K562 (cell line): ENCODE data around the gene CPLANE2. TPM values are rescaled to one million over a fixed set of nuclear protein-coding genes. Genes with fewer than 3 reads are reported as not detected.

ENCODE experiments used
- ATAC-seq: fragments of 200-7000 bp; cut with Tn5 transposase; 3 replicates; pipeline ENCODE4 v1.9.1; 2020; ENCODE audit warnings: moderate library complexity
- BruUV-seq: library from RNA; stranded (reverse); fragments of 400-500 nt; replicated peaks from 2 replicates; lab custom pipeline; 2021; lab: Mats Ljungman, UMichigan
- CTCF ChIA-PET: fragments of 300-600 bp; formaldehyde crosslinking; extraction: SDS; loops from one replicate; lab custom pipeline; 2021; ENCODE audit warnings: low intra/inter-chr PET ratio; lab: Yijun Ruan, JAX
- POLR2A ChIA-PET: fragments of 300-600, 350-650 bp; sonication (Branson Sonifier 250); formaldehyde crosslinking; extraction: SDS; loops from one replicate; lab custom pipeline; 2021; ENCODE audit warnings: antibody characterized with exemption, inconsistent platforms; lab: Yijun Ruan, JAX
- DNase-seq, 4 experiments: peaks; one replicate each; pipeline versions ENCODE4 v3.0.0 to v3.0.0-alpha.2; 2011 to 2018; ENCODE audit warnings: low spot score in 3 of 4, mixed read lengths in 3 of 4; ENCODE audit errors: extremely low read depth in 1 of 4
- FAIRE-seq: peaks from 2 replicates; lab custom pipeline; 2011; peaks lifted over from hg19 to GRCh38; lab: Jason Lieb, UNC
- H2AFZ ChIP-seq: 2 replicates; pipeline ENCODE4 v1.6.0; 2011; ENCODE audit warnings: low read depth, low read length, control low read depth, inconsistent platforms
- H3K27ac ChIP-seq: fragments of 200-600 bp; 3 replicates; pipeline ENCODE4 v1.8.0; 2011; ENCODE audit warnings: low read depth, mild to moderate bottlenecking, control low read depth, inconsistent platforms, low read length, moderate library complexity, mixed read lengths; ENCODE audit errors: extremely low read depth
- H3K27me3 ChIP-seq, 2 experiments: fragments of 300-600 bp in 1 of 2; 2 replicates in 1 of 2; 3 replicates in 1 of 2; pipeline versions ENCODE4 v1.6.0 to v1.8.0; 2011; ENCODE audit warnings: inconsistent platforms in 2 of 2, low read length in 2 of 2, mild to moderate bottlenecking in 1 of 2, mixed read lengths in 1 of 2, moderate library complexity in 1 of 2; ENCODE audit not compliant: control insufficient read depth in 2 of 2, insufficient read depth in 2 of 2
- H3K36me3 ChIP-seq: fragments of 300-600 bp; 3 replicates; pipeline ENCODE4 v1.8.0; 2011; ENCODE audit warnings: mild to moderate bottlenecking, low read length, inconsistent platforms; ENCODE audit not compliant: control insufficient read depth, insufficient read depth
- H3K4me1 ChIP-seq, 2 experiments: fragments of 200-600 bp in 1 of 2; replicated peaks in 1 of 2; 2 replicates in 1 of 2; 3 replicates in 1 of 2; pipeline versions ENCODE4 v1.5.1 to v1.8.0; 2011; ENCODE audit warnings: inconsistent platforms in 2 of 2, low read length in 2 of 2, mild to moderate bottlenecking in 1 of 2, mixed read lengths in 1 of 2, moderate library complexity in 1 of 2; ENCODE audit not compliant: control insufficient read depth in 2 of 2, insufficient read depth in 2 of 2
- H3K4me2 ChIP-seq: 2 replicates; pipeline ENCODE4 v1.6.1; 2011; ENCODE audit warnings: low read length, control low read depth, inconsistent platforms, mixed read lengths; ENCODE audit not compliant: insufficient read depth
- H3K4me3 ChIP-seq: fragments of 200-600 bp; sonication (generic), shearing (Covaris generic); 2 replicates; pipeline ENCODE4 v1.5.1; 2016; ENCODE audit warnings: control low read depth, inconsistent platforms
- H3K79me2 ChIP-seq: fragments of 200-600 bp; 3 replicates; pipeline ENCODE4 v1.8.0; 2011; ENCODE audit warnings: low read length, inconsistent platforms; ENCODE audit not compliant: control insufficient read depth, insufficient read depth
- H3K9ac ChIP-seq, 2 experiments: 2 replicates each; pipeline versions ENCODE4 v1.6.0 to v1.6.1; 2011; ENCODE audit warnings: low read depth in 2 of 2, low read length in 2 of 2, control low read depth in 1 of 2, inconsistent platforms in 1 of 2, mild to moderate bottlenecking in 1 of 2, mixed read lengths in 1 of 2; ENCODE audit not compliant: insufficient read depth in 1 of 2
- H3K9me1 ChIP-seq: one replicate; pipeline ENCODE4 v1.6.0; 2011; ENCODE audit warnings: inconsistent platforms, mild to moderate bottlenecking, low read length, moderate library complexity; ENCODE audit not compliant: control insufficient read depth, insufficient read depth
- H3K9me3 ChIP-seq: replicated peaks from 2 replicates; pipeline ENCODE4 v1.5.1; 2011; ENCODE audit warnings: low read depth, low read length, inconsistent platforms; ENCODE audit not compliant: control insufficient read depth, insufficient read depth
- H4K20me1 ChIP-seq: replicated peaks from 2 replicates; pipeline ENCODE4 v1.6.1; 2011; ENCODE audit warnings: low read length, inconsistent platforms, mixed read lengths; ENCODE audit not compliant: control insufficient read depth, insufficient read depth
- BRD9 ChIP-seq: fragments of 450-650 bp; IDR thresholded peaks from 2 replicates; pipeline ENCODE4 v1.6.1; 2018; ENCODE audit warnings: low read depth; ENCODE audit not compliant: partially characterized antibody
- MBD2 ChIP-seq: sonication (generic); IDR thresholded peaks from 2 replicates; pipeline ENCODE4 v1.6.1; 2016; ENCODE audit warnings: low read depth, borderline replicate concordance
- MXD1 ChIP-seq: fragments of 250-450 bp; sonication (Bioruptor Pico); IDR thresholded peaks from 2 replicates; pipeline ENCODE4 v1.8.0; 2021; ENCODE audit warnings: borderline replicate concordance, mild to moderate bottlenecking, moderate library complexity; ENCODE audit not compliant: poor library complexity, severe bottlenecking
- TCFL5 ChIP-seq: fragments of 250-450 bp; sonication (Bioruptor Pico); conservative IDR thresholded peaks from 2 replicates; pipeline ENCODE4 v1.6.1; 2021; ENCODE audit warnings: mild to moderate bottlenecking, moderate library complexity, matching md5 sums
- TSHZ1 ChIP-seq: fragments of 250-450 bp; sonication (Bioruptor Pico); IDR thresholded peaks from 2 replicates; pipeline ENCODE4 v1.4.0; 2020; ENCODE audit warnings: mild to moderate bottlenecking, moderate library complexity
- WGBS: fragments of 100-300 bp; shearing (Covaris generic); methylation state at CpG from one replicate; pipeline ENCODE4 v1.1.6; 2016; ENCODE audit warnings: low coverage, mixed read lengths; ENCODE audit not compliant: insufficient coverage; ENCODE audit errors: missing lambda C conversion rate; 5-methylcytosine and 5-hydroxymethylcytosine counted together
- in situ Hi-C: fragments of 300-500 bp; cut with MboI; formaldehyde crosslinking; loops from 4 replicates; pipeline ENCODE4 v1.15.0; 2018; ENCODE audit warnings: inconsistent platforms, mixed read lengths
- intact Hi-C: fragments of 100-400 bp; cut with micrococcal nuclease; formaldehyde crosslinking; loops from 2 replicates; pipeline ENCODE4 v1.14.2; 2022
- polyA plus RNA-seq, 8 experiments: library from polyadenylated mRNA; depleted of rRNA in 4 of 8; stranded (reverse) in 5 of 8; unstranded in 3 of 8; fragments of >200 nt; fragmentation: Nextera tagmentation in 2 of 8; fragmentation: Illumina TruSeq in 1 of 8; extraction: Ambion mirVana in 2 of 8; extraction: Trizol in 1 of 8; gene quantifications; 2 replicates each; pipeline versions ENCODE4 v1.2.1 to v1.2.3, GENCODE V29; 2011 to 2014; ENCODE audit warnings: inconsistent platforms in 1 of 8, missing spikeins in 1 of 8
- total RNA-seq, 7 experiments: library from RNA; depleted of rRNA in 6 of 7; stranded (reverse); fragments of >200 nt in 6 of 7; fragmentation: Illumina TruSeq in 2 of 7; extraction: Trizol in 2 of 7; gene quantifications; 2 replicates each; pipeline versions ENCODE4 v1.2.1 to v1.2.3, GENCODE V29; 2011 to 2021; ENCODE audit warnings: low replicate concordance in 1 of 7
- TF ChIP-seq, protein P1 (sequence below): sonication (generic); formaldehyde crosslinking; IDR thresholded peaks from 2 replicates; pipeline ENCODE4 v1.8.0; 2022; ENCODE audit warnings: mild to moderate bottlenecking, missing genetic modification reagents

The CPLANE2 gene
- total and polyA plus RNA-seq, 9 of the 15 experiments (the other 6 are each of a cell fraction or from before 2014, with no cell fraction given) = 0.17 to 20.9 (median 8.1) TPM

GRCh38 chr1:16247441-16247840 is 10.5 kb upstream of the CPLANE2 start:
- ATAC-seq = no peak
- Histone ChIP-seq H3K4me2 (no peak overlapping the region), H3K9ac (0 out of 4 replicates have a peak overlapping the region, but pooled peaks of 1 of the 2 experiments have one; percentile 5), H3K36me3 (peaks cover 50% of the 10 kb centered on the region), H3K4me3 (no peak overlapping the region), H3K9me3 (no peaks in the 10 kb centered on the region), H3K27ac (peak overlapping the region; percentile 83; the same call in 1 of the 3 replicates), H3K4me1 (peaks cover 17 to 49% of the 10 kb centered on the region in 2 experiments), H3K9me1 (peaks cover 7% of the 10 kb centered on the region), H4K20me1 (no peaks in the 10 kb centered on the region), H3K27me3 (no peaks in the 10 kb centered on the region), H2AFZ (no peak overlapping the region), H3K79me2 (peaks cover 6% of the 10 kb centered on the region; the same call in 1 of the 3 replicates)
- FAIRE-seq = no peak
- TF ChIP-seq, protein P1, sequence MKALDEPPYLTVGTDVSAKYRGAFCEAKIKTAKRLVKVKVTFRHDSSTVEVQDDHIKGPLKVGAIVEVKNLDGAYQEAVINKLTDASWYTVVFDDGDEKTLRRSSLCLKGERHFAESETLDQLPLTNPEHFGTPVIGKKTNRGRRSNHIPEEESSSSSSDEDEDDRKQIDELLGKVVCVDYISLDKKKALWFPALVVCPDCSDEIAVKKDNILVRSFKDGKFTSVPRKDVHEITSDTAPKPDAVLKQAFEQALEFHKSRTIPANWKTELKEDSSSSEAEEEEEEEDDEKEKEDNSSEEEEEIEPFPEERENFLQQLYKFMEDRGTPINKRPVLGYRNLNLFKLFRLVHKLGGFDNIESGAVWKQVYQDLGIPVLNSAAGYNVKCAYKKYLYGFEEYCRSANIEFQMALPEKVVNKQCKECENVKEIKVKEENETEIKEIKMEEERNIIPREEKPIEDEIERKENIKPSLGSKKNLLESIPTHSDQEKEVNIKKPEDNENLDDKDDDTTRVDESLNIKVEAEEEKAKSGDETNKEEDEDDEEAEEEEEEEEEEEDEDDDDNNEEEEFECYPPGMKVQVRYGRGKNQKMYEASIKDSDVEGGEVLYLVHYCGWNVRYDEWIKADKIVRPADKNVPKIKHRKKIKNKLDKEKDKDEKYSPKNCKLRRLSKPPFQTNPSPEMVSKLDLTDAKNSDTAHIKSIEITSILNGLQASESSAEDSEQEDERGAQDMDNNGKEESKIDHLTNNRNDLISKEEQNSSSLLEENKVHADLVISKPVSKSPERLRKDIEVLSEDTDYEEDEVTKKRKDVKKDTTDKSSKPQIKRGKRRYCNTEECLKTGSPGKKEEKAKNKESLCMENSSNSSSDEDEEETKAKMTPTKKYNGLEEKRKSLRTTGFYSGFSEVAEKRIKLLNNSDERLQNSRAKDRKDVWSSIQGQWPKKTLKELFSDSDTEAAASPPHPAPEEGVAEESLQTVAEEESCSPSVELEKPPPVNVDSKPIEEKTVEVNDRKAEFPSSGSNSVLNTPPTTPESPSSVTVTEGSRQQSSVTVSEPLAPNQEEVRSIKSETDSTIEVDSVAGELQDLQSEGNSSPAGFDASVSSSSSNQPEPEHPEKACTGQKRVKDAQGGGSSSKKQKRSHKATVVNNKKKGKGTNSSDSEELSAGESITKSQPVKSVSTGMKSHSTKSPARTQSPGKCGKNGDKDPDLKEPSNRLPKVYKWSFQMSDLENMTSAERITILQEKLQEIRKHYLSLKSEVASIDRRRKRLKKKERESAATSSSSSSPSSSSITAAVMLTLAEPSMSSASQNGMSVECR (CRISPR knock-in tag) = 0 out of 2 replicates have a peak, but pooled peaks have one; percentile 53
- TF ChIP-seq TSHZ1 (CRISPR knock-in tag) = no peak
- TF ChIP-seq TCFL5 = no peak
- no peak for TF ChIP-seq MXD1 (CRISPR knock-in tag)
- no peak for TF ChIP-seq MBD2
- TF ChIP-seq BRD9 = no peak
- POLR2A ChIA-PET = interaction anchor here (0.5 to 2.6 kb wide), 7 partner anchors 10 to 242 kb away, joined by 3 to 7 read pairs (median 4); no protein-coding TSS in a partner anchor
- no TSS peak for BruUV-seq
- WGBS = 53% methylated on average over 2 of the region's 2 CpGs
- intact Hi-C loops (loop anchor here (5.0 kb wide), 1 partner anchor 105 kb away; the partner anchor contains the start of gene FBXO42), in situ Hi-C loops (no loop called here)
- CTCF ChIA-PET = no interaction called here
- no peak for DNase-seq
